GM19397 (cell line): ENCODE measurements around the gene EIF3K.

Experiments used
- ATAC-seq: cut with Tn5 transposase; IDR thresholded peaks from one replicate; pipeline ENCODE4 v1.9.1; 2021; ENCODE audit warnings: mild to moderate bottlenecking, moderate library complexity; ENCODE audit not compliant: unreplicated experiment

Gene EIF3K

GRCh38 chr19:38648769-38649304, 29.8 kb downstream of the EIF3K start:
- no peak for ATAC-seq

GRCh38 chr19:38649305-38650171, 30.6 kb downstream of the EIF3K start:
- no peak for ATAC-seq

GRCh38 chr19:38650172-38650775, 31.3 kb downstream of the EIF3K start:
- ATAC-seq: no peak

DNA sequence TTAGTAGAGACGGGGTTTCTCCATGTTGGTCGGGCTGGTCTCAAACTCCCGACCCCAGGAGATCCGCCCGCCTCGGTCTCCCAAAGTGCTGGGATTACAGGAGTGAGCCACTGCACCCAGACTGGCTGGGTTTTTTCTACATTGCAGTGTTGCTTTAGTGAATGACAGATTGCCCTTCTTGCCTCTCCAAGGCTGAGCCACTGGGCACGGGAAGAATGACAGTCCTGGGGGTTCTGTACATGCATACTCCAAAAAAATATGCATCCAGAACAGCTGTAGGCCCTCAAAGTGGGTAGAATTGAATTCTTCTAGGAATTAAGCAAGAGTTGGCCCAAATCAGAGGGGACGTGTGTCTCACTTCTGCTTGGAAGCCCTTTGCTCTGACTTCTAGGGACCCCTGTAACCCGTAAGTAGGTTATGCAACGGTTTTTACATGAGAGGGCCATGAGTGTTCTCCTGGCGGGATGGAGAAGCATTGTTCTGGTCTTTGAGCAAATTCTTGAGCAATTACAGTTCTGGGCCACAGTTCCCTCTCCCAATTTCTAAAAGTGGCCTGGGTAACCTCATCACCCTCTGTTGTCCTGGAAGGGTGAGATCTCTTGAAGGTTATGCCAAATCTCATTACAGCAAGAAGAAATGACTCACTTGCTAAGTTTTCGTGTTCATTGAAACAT, 32.1 kb downstream of the EIF3K start:
- no peak for ATAC-seq

DNA sequence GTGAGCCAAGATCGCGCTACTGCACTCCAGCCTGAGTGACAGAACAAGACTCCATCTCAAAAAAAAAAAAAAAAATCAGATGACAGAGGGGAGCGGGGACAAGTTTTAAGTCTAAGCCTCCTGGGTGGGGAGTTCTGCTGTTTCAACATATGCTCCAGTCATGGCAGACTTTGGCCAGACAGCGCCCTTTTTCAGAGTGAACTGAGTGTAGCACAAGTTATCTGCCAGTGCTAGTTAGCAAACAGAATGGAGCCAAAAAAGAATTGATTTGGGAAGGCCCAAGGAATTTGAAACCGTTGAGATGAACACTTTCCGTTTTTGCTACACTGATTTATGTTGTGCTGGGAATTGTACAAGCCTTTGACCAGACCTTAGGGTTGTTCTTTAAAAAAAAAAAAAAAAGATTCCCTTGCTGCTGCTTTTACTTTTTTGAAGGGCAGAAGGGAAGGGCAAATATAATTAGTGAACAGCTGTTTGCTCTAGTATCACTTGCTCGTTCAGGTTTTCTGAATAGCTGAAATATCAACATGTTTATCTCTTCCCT, 34.1 kb downstream of the EIF3K start:
- no peak for ATAC-seq

- ATAC-seq: no peak
Observed at GRCh38 chr19:38654628-38655055, 35.7 kb downstream of the EIF3K start.

DNA sequence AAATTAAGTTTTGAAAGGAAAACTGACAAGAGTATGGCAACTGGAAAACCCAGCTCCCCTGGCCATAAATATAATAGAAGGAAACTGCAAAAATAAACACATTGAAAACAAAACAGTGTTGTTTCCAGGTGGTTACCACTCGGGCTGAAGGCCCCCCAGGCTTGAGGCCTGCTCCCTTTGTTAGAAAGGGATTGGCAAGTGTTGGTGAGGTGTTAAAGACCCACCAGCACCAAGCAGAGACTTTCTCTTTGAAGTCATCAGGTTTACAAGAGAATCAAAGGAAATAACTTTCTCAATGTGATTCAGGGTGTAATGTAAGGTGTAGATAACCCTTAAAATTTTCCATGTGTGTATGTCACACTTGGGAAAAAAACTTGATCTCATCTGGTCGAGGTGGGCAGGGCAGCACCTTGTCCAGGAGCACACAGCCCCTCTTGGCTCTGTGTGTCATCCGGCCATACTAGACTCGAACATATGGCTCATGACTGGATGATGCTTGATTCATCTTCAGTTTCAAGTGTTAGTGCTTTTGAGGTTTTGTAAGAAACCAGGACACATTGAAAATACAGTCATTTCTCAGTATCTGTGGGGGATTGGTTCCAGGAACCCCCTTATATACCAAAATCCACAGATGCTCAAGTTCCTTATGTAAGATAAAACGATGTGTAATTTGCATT, 36.3 kb downstream of the EIF3K start:
- ATAC-seq: no peak

DNA sequence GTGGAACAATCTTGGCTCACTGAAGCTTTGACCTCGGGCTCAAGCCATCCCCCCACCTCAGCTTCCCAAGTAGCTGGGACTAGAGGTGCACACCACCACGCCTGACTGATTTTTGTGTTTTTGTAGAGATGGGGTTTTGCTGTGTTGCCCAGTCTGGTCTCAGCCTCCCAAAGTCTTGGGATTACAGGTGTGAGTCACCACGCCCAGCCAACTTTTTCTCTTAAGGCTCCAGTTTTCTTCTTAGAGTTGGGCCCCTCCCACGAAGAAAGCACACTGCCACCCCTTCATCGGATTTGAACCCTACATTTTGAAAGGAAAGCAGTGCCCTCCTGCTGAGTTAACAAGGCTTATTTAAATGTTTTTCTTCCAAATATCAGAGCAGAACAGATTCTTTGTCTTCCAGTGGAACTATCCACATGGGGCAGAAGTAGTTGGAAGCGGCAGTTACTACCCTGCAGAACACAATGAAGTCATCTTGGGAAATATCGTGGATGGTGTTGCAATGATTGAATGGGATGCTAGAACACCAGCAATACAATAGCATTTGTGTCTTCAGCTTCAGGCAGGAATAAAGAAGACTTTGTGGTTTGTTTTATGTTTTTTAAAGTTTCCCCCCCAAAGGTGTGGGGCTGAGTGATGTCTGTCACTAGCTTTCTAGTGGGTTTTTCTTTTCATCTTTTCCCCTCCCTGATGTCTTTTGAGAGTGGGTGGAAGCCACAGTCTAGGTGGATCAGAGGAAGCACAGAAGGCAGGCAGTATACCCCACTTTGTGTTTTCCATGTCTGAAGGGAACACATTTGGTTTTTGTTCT, 37.4 kb downstream of the EIF3K start:
- no peak for ATAC-seq

DNA sequence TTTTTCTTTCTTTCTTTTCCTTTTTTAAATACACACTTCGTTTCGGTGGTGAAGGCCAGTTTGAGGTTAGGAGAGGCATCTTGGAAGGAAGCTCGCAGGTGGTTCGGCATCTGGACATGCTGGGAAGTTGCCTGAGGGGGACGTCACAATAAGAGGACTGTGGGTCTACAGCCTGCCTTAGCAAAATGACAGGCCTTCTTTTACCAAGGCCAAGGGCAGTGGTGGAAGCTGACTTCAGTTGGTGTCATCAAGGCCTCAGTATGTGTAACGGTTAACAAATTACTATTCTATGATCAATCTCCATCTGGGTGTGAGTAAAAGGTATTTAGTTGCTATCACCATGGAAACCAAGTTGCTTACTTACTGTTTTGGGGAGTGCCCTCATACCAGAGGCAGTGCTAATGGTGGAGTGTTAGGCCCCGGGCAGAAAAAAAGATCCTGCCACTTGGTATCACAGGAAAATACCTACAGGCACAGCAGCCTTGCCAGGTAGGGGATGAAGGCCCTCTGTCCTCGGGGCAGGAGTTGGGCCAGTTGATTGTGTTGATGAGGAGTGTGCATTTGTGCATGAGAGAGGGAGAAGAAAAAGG, 38.7 kb downstream of the EIF3K start:
- ATAC-seq: no peak

- ATAC-seq: no peak
Observed at GRCh38 chr19:38658462-38659306, 39.7 kb downstream of the EIF3K start.

DNA sequence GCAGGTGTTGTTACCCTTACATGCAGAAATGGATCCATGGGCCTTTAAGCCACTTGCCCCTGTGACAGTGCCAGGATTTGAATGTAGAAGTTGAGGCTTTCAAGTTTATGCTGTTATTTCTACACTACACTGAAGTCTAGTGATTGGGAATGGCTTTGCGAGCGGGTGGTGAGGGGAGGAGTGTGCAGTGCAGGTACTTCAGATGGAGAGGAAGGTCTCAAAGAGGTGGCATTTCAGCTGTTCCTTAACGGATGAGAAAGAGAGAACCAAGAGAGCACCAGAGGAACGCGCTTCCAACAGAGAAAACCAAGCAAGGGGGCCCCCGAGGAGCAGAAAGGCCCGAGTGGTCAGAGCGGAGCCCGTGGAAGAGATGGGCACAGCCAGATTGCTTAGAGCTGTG, 41.7 kb downstream of the EIF3K start:
- no peak for ATAC-seq

DNA sequence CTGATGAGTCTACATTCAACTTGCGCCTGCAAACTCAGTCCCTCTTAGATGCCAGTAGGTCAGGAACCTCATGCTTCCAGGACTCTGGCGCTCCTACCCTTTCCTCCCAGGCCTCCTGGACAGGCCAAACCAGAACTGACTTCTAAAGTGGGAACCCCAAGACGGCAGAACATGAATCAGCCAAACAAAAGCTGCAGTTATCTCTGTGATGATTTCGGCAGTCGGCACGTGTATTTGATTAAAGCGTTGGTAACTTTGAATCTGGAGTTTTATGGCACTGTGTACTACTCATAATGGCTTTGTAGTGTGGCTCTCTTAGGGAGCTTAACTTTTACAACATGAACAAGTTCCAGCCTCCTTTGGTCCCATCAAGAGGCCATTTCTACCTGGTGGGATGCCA, 42.1 kb downstream of the EIF3K start:
- ATAC-seq: no peak

DNA sequence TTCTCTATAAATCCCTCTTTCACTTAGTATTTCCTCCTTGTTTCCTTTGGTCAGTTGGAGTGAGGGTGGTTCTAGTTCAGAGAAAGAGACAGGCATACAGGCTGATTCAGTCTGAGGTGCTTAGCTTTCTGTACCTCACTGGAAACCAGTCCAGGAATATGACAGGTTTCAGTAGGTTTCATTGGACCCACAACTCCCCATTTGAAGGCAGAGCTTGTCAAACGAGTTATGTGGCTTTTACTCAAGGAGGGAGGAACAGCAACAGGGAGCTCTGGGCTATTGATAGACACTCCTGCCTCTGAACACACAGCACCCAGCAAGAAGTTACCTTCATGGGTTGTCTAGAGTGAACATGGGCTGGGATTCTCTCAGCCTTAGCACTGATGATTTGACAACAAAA, 43.0 kb downstream of the EIF3K start:
- no peak for ATAC-seq

- no peak for ATAC-seq
Observed at GRCh38 chr19:38662537-38663155, 43.7 kb downstream of the EIF3K start.

DNA sequence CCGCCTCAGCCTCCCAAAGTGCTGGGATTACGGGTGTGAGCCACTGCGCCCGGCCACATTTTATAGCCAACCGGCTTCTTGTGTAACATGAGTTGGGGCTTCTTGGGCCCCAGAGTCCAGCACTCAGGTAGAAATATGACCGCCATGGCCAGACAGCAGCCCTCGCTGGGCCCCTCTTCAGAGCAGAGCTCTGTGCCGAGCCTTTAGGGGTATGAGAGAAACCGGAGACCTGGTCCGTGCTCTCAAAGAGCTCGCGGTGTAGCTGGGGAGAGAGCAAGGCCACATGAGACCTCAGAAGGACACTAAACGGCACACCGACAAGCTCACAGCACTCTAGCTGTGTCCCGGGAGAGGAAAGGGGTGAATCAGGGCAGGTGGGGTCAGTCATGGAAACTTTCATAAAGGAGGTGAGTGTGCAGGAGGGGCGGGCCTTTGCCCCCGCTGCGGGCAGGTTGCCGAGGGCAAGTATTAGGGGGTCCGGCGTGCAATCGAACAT, 44.2 kb downstream of the EIF3K start:
- ATAC-seq: no peak

DNA sequence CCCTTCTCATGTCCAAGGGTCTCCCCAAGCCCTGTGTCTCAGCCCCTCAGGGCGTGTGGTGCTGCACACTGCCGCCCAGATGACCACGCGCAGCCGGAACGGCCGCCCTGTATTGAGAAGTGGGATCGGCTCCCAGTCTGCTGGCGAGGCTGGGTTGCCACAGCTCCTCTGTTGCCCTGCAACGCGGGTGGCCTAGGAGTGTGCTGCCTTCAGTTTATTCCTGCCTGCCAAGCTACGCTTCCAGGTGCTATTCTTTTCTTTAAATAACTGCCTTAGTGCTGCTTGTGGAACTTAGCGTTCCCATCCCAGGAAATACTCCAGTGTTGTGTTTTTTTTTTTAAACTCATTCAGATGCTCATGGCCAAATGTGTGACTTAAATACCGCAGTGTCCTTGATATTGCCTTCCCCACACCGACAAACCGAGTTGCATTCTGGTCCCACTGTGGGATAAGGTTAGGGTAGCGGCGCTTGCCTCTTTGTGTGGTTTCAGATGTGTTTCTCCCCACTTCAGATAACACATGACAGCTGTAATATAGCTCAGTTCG, 45.0 kb downstream of the EIF3K start:
- no peak for ATAC-seq

DNA sequence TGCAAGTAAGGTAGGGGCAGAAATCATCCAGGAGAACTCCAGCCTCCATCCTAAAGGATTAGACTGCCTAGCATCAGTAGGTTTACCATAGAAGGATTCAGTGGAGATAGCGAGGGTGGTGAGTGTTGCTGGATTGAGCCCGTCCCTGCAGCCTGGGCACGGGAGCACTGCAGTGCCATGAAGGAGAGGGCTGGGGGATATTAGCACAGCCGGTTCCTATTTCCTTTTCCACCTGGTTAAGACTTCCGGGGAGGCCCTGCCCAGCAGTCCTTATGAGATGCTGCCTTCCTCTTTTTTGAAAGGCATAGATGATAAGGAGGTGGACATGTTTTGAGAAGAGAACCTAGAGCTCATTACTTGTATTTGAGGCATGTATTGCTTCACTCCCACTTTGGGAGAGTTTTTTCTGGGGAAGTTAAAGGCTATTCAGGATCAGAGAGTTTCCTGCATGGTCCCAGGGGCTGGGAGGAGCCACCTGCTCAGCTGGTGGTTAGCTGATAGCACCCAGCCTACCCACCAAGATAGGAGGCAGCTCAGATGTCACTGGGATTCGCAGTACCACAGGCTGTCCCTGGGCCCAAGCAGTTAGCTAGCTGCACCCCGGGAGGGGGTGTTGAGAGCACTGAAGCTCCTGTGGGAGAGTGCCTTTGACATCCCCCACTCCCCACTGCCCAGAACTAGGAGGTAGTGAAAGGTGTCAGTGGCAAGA, 45.7 kb downstream of the EIF3K start:
- no peak for ATAC-seq
